GM18861 (cell line): Measurements from ENCODE around the gene NEK7.
"Not testable (repeated sequence)": the region's sequence is repeated elsewhere in the genome, so short reads cannot be mapped to it uniquely, and the experiment has no call there.

Source experiments
- ATAC-seq: cut with Tn5 transposase; IDR thresholded peaks from one replicate; pipeline ENCODE4 v1.9.1; 2021; ENCODE audit not compliant: unreplicated experiment

The NEK7 gene

DNA sequence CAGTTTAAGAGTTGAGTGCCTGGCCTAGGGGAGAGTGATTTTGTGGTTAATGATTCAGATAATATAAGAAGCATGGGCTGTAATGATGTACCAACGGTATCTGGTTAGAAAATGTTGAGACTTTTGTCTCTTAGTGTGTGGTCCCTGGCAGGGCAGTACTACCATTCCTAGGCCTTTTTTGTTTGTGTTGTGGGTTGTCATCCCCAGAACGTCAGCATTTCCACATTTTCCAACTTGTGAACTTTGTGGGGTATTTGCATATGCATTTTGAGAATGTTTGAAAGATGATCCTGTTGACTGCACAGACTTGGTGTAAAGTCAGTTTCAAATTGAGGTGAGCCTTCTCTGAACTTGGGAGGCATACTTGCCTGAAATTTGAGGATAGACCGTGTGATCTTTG, 11.4 kb downstream of the NEK7 start:
- ATAC-seq, result peak; percentile 28

DNA sequence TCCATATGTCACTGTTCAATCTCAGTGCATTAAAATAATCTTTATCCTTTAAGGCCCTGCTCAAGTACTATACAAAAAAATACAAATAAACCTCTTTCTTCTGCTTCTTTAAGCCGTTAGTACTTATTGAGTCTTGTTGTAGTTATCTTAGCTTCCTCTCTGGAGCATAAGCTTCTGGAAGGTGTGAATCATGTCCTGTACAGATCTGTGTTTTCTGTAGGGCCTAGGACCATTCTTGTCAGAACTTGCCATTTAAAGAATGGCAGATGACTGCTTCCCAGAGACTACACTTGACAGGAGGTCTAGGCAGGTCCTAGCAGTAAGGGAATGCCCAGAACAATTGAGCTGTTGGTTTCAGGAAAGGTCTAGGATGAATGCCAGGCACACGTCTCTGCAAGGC, 12.9 kb downstream of the NEK7 start:
- ATAC-seq, result no peak

DNA sequence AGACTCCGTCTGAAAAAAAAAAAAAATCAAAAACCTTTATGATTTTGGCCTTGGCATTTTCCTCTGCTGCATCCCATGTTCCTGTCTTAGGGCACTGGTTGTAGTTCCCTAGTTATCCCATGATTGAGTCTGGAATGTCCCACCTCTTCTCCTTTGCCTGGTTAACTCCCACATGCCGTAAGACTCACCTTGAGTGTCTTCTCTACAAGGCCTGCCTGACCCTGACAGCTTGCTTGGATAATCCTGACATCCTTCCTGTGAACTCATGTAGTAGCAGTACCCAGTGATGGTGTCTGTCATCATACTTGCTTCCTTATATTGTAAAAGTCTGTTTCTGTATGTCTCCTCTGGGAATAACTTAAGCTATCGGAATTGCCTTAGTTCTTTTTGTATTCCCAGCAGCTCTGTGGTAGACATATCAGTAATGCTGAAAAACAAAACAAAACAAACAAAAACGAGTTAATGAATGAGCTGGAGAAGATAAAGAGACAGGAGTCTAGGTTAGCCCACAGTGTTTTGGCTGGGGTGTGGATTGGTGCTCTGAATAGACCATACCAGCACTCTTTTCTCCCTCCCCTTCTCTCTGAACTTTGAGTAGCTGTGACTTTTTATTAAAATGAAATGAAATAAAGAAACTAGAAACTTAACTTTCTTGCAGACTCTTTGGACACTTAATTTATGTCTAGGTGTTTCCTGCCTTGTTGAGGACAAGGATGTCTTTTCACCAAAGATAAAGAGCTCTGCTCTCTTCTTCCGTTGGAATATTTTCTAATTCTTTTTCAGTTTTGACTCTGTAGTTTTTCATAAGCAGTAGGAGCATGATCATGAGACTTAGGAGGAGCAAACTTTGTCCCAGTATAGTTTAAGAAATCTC, 15.1 kb downstream of the NEK7 start:
- ATAC-seq, result no peak

- ATAC-seq, result no peak
These were observed 17.0 kb downstream of the NEK7 start for GRCh38 chr1:198173832-198174231.

- ATAC-seq, result peak; percentile 34
These were observed 17.5 kb downstream of the NEK7 start for GRCh38 chr1:198174297-198174696.

DNA sequence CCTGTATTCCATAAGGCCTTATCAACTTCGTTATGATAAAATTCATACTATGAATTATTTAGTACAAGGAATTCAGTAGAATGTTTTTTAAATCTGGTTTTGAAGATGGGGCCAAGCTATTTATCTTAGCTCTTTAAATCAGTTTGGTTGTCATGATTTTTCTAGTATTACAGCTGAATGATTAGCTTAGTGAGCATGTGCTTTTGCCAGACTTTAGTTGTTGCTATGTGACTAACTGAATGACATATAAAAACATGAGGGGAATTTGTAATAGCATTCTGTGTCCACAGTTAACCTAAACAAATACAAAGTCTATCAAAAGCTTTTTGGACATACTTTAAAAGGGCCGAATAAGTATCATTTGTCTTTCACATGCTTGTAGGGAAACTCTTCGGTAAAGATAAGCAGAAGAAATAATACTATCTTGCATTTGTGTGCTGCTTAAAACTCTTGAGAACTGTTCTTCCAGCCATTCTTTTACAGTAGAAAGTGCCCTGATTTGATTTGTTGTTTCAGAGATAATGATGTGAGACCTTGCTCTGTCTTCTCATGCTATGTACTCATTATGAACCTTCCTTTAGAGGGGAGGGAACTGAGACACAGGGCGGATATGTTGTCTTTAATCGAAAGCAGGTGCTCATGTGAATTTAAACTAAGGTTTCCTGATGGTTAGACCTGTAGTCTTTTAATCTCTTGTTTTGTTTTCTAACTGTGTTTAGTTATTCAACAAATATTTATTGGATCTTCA, 18.8 kb downstream of the NEK7 start:
- peak; percentile 82 for ATAC-seq

GRCh38 chr1:198176179-198176578, 19.4 kb downstream of the NEK7 start:
- peak; percentile 3 for ATAC-seq

DNA sequence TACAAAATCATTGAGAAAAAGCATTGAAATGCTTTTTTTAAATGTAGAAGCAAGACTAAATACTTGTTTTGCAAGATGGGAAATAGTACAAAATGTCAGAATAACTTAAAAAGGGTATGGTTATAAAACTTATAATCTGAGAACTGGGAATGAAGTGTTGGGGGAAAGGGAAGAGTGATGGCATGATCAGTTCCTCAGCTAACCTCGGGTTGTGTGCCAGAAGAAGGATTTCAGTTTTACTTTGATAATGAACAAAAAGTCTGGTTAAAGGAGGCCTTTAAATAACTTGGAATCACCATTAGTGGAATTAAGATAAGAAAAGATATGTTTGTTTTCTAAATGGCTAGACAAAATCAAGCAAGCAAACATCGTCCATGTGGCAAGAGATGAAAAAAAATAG, 20.7 kb downstream of the NEK7 start:
- ATAC-seq, result no peak

DNA sequence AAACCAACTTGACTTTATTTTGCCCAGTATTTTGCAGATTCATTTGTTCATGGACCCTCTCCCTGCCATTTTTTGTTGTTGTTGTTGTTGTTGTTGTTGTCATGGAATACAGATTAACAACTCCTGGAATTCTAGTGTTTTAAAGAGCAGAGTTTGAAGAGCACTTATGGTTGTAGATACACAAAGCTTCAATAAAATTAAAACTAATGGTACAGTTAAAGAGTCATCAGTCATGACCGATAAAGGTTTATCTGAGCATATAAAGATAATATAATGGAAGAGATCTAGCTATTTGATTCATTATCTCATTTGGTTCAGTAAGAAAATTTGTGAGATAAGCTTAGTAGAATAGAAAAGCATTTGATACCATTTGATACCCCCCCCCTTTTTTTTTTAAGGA, 21.8 kb downstream of the NEK7 start:
- ATAC-seq, result no peak

- no peak for ATAC-seq
These were observed 22.8 kb downstream of the NEK7 start for GRCh38 chr1:198179556-198179981.

DNA sequence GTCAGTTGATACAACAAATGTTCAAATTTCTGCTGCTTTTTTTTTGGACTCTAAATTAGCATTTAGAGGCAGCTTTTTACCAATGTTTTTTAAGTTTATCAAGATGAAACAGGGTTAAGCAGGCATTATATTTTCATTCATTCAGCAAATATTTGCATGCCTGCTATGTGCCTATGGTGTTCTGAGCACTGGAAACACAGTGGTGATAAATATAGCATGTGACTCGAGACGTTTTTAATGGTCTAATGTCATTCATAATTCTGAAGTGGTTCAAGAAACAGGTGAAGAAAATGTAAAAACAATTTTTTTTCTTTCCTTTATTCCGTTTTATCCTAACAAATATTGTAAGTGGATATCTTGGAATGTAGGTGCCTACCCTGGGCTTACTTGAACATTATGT, 26.8 kb downstream of the NEK7 start:
- no peak for ATAC-seq

DNA sequence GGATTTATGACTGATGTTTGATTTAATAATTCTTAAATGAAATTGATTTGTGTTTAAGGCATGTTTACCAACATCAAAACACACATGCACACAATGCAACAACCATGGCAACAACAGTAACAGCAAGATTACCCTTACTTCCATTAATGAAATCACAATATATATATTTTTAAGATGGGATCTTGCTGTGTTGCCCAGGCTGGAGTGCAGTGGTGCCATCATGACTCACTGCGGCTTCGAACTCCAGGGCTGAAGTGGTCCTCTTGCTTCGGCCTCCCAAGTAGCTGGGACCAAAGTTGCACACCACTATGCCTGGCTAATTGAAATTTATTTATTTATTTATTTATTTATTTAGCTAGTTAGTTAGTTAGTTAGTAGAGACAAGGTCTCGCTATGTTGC, 27.7 kb downstream of the NEK7 start:
- no peak for ATAC-seq

- no peak for ATAC-seq
These were observed 28.3 kb downstream of the NEK7 start for GRCh38 chr1:198185146-198185545.

DNA sequence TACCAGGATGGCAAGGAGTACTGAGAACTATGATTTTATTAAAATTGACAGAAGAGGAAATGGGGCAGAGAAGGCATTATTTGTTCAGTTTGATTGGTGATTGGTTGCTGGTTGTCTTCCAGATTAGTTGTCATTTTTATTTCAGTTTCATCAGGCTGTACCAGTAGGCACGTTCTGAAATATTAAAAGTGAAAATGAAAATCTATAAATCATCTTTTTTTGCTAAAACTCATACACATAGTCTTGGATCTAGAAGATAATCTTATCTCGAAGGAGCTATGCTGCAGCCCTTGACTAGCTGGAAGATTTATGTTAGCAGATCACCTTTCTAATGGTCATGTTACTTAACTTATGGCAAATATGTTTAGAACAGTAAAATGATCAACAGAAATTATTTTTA, 29.0 kb downstream of the NEK7 start:
- peak; percentile 61 for ATAC-seq

GRCh38 chr1:198186916-198187580, 30.2 kb downstream of the NEK7 start:
- no peak for ATAC-seq

DNA sequence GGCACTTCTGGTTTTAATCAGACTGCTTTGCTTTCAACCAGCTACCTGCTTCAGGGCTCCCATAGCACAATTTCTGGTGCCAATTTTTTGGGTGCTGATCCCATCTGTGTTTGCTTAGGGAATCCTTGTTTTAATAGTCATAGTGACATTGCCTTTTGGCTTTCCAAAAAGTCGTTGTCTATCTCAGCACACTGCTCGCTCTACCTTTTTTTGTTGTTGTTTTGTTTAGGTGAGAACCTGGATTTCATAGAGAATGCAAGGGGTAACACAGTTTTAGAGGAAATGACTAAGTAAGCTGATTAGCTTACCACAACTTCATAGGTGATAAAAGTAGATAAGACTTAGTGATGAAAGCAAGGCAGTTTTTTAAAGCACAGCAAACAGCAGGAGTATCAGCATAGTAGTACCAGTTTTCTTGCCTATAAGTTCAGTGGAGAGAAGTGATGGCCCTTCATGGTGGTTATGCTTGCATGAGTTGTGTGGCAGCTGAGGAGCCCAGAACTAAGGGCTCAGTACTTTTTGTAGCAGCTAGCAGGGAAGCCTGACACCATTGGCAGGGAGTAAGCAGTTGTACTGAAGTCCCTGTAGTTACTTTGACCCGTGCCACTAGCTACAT, 31.3 kb downstream of the NEK7 start:
- ATAC-seq, result no peak

DNA sequence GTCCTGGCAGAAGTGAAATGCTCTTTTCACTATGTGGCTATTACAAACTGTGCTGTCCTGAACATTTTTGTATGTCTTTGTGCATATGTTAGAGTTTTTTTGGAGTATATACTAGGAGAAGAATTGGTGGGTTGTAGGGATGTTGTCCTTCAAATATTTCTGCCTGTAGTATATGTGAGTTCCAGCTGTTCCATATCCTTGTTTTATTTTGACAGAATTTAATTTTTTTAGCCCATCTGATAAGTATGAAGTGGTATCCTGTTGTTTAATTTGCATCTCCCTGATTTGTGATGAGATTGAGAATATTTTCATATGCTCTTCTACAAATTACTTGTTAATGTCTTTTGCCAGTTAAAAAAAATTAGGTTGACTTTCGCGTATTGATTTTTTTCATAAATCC, 34.3 kb downstream of the NEK7 start:
- ATAC-seq, result no peak

GRCh38 chr1:198193871-198194270, 37.1 kb downstream of the NEK7 start:
- not testable (repeated sequence) for ATAC-seq

DNA sequence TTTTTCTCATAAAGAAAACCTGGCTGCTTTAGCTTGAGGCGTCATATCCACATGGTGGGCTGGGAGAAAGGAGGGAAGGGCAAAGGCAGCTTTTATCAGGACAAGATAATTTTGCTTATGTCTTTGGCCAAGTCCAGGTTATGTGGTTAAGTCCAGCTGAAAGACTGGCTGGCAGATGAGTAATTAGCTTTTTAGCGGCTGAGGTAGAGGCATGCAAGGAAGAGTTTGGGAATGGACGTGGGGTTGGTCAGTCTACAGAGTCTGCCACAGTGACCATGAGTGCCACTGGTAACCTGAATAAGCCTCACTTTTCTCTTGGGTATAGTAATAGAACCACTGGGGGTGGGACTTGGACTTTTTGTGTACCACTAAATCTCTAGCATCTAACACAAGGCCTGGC, 39.8 kb downstream of the NEK7 start:
- no peak for ATAC-seq

DNA sequence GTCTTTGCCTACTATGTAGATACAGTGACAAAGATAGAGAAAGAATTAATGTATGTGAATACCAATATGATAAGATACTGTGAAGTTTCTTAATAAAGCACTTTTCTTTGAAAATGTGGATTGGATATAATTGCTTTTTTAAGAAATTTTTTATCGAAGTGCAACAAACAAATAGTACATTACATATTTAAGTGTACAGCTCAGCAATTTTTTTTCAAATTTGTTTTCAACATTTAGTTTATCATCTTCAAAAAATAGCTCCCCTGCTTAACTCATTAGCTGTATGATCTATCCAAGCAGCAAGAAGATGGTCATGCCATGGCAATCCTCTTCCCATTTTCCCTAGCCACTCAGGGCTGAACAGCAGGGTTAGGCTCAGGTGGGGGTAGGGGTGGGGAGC, 40.5 kb downstream of the NEK7 start:
- ATAC-seq, result no peak

DNA sequence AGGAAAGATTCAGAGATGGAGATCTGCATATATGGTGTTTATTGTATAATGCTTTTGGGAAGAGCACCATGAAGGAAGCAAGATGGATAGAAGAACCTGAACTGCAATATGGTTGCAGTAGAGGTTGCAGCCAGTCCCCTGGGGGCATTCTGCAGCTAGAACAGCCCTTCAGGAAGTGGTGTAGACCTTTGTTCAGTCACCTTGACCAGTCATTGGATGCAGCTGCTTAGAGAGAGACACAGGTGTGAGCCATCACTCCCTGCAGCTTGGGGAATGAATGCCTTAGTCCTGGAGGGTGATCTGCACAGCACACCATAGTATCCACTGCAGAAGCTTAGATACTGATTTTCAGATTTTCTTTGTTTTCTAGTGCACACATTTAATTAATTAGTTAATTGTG, 42.3 kb downstream of the NEK7 start:
- ATAC-seq, result peak; percentile 81
